GM21723 (cell line): ENCODE results near the gene EYS.
"Not testable (repeated sequence)": the region's sequence is repeated elsewhere in the genome, so short reads cannot be mapped to it uniquely, and the experiment has no call there.

ENCODE experiments used
- ATAC-seq: cut with Tn5 transposase; IDR thresholded peaks from one replicate; pipeline ENCODE4 v1.9.1; 2021; ENCODE audit warnings: mild to moderate bottlenecking, moderate library complexity; ENCODE audit not compliant: unreplicated experiment

Gene EYS

GRCh38 chr6:64014595-64014994 lies 1692.4 kb downstream of the EYS start:
- ATAC-seq: no peak

- ATAC-seq: no peak
Measured at GRCh38 chr6:64013011-64013410, 1694.0 kb downstream of the EYS start.

- no peak for ATAC-seq
Measured at GRCh38 chr6:64012351-64013001, 1694.5 kb downstream of the EYS start.

GRCh38 chr6:64010666-64011065 lies 1696.4 kb downstream of the EYS start:
- ATAC-seq: no peak

- ATAC-seq: no peak
Measured at GRCh38 chr6:64010010-64010409, 1697.0 kb downstream of the EYS start.

GRCh38 chr6:64006246-64006645 lies 1700.8 kb downstream of the EYS start:
- ATAC-seq: no peak

- ATAC-seq: no peak
Measured at GRCh38 chr6:64000818-64001491, 1706.1 kb downstream of the EYS start.

GRCh38 chr6:63999613-64000012 lies 1707.4 kb downstream of the EYS start:
- ATAC-seq: no peak

- ATAC-seq: no peak
Measured at GRCh38 chr6:63998991-63999390, 1708.0 kb downstream of the EYS start.

GRCh38 chr6:63997734-63998133 lies 1709.3 kb downstream of the EYS start:
- ATAC-seq: no peak

GRCh38 chr6:63997221-63997620 lies 1709.8 kb downstream of the EYS start:
- no peak for ATAC-seq

GRCh38 chr6:63985223-63985622 lies 1721.8 kb downstream of the EYS start:
- ATAC-seq: no peak

GRCh38 chr6:63975699-63976098 lies 1731.3 kb downstream of the EYS start:
- no peak for ATAC-seq

GRCh38 chr6:63968650-63969049 lies 1738.4 kb downstream of the EYS start:
- no peak for ATAC-seq

GRCh38 chr6:63964366-63964765 lies 1742.7 kb downstream of the EYS start:
- no peak for ATAC-seq

- no peak for ATAC-seq
Measured at GRCh38 chr6:63963769-63964315, 1743.2 kb downstream of the EYS start.

GRCh38 chr6:63953336-63954021 lies 1753.5 kb downstream of the EYS start:
- ATAC-seq: not testable (repeated sequence)

GRCh38 chr6:63947792-63948529 lies 1759.1 kb downstream of the EYS start:
- no peak for ATAC-seq

GRCh38 chr6:63945987-63946386 lies 1761.0 kb downstream of the EYS start:
- no peak for ATAC-seq

GRCh38 chr6:63943826-63944225 lies 1763.2 kb downstream of the EYS start:
- no peak for ATAC-seq
